ENCODE results near the gene MON1A.

DNA sequence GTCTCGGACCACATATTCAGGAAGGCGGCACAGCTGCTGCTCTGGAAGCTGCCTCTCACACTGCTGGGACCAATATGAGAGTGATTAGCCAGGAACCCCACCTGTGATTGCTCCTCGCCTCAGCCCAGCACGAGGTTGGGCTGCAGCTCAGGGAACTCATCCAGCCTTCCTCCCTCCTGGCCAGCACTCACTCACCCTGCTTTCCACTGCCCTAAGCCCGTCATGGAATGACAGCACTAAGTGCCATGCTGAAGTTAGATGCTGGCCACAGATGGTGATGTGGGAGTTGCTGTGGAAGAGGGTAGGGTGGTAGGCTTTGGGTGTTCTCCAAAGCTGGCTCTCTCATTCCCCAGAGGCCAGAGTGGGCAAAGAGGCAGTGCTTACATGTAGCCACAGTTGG lies 33.3 kb downstream of the MON1A start:
- no peak for TF ChIP-seq ARNTL (CRISPR knock-in tag; IDR thresholded peaks at IDR 0.05; ENCODE audit: borderline replicate concordance, low read depth)
- TF ChIP-seq ZFP30 (CRISPR knock-in tag; IDR thresholded peaks at IDR 0.05), result no peak
- no peak for TF ChIP-seq ESRRG (CRISPR knock-in tag; IDR thresholded peaks at IDR 0.05)
- no peak for TF ChIP-seq ZFP3 (CRISPR knock-in tag; IDR thresholded peaks at IDR 0.05)
- no peak for TF ChIP-seq ZNF8 (CRISPR knock-in tag; IDR thresholded peaks at IDR 0.05)
- no peak for TF ChIP-seq PATZ1 (CRISPR knock-in tag; IDR thresholded peaks at IDR 0.05; ENCODE audit: borderline replicate concordance)
- TF ChIP-seq, protein P1, sequence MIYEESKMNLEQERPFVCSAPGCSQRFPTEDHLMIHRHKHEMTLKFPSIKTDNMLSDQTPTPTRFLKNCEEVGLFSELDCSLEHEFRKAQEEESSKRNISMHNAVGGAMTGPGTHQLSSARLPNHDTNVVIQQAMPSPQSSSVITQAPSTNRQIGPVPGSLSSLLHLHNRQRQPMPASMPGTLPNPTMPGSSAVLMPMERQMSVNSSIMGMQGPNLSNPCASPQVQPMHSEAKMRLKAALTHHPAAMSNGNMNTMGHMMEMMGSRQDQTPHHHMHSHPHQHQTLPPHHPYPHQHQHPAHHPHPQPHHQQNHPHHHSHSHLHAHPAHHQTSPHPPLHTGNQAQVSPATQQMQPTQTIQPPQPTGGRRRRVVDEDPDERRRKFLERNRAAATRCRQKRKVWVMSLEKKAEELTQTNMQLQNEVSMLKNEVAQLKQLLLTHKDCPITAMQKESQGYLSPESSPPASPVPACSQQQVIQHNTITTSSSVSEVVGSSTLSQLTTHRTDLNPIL (CRISPR knock-in tag; IDR thresholded peaks at IDR 0.05; ENCODE audit: low read depth), result no peak

All from SK-N-SH treated with all-trans-retinoic acid at 6 μM for 48 hours (cell line).